Measurements from ENCODE around the gene RTL10.

DNA sequence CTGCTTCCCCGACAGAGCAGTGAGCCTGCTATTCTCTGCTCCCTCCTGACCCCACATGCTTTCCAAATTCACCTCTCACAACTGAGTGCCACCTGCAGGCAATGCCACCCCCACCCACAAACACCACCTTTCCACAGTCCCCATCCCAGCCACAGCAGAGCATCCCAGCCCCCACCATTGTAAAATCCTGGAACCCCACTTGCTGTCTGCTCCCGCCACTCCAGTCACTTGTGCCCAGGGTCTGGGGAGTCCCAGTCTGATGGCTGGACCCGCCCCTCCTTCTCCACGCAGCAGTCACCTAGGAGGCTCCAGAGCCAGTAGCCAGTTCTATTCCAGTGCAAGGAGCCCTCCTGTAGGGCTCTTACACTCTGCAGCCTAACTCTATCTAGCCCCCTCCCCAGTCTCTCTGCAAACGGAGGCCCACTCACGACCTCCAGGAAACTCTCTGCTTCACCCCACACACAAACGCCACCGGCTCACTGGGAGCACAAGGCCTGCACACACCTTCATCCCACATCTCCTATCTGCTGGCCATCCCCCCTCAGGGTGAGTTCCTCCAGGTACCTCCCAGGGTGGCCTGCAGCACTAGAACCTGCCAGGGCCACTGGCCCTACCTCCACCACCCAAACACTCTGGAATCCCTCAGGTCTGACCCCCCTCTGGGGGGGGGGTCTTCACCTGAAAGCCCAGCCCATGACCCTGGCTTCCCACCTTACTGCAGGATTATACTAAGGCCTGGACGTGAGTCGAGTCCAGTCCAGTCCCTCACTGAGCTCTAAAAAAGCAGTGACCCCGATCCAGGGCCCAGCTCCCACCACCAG is 1.4 kb downstream of the RTL10 start:
- TF ChIP-seq ARNT (IDR thresholded peaks at IDR 0.05) (no peak), CTBP1 (IDR thresholded peaks at IDR 0.05; ENCODE audit: borderline replicate concordance) (no peak), SUZ12 (IDR thresholded peaks at IDR 0.05) (no peak), SP1 (IDR thresholded peaks at IDR 0.05) (no peak), FOXK2 (IDR thresholded peaks at IDR 0.05) (no peak), L3MBTL2 (conservative IDR thresholded peaks at IDR 0.05) (no peak), ELF4 (IDR thresholded peaks at IDR 0.05) (no peak), FOXA1 (IDR thresholded peaks at IDR 0.05) (no peak), HDGF (IDR thresholded peaks at IDR 0.05; ENCODE audit: borderline replicate concordance) (no peak)
- TF ChIP-seq, protein P1, sequence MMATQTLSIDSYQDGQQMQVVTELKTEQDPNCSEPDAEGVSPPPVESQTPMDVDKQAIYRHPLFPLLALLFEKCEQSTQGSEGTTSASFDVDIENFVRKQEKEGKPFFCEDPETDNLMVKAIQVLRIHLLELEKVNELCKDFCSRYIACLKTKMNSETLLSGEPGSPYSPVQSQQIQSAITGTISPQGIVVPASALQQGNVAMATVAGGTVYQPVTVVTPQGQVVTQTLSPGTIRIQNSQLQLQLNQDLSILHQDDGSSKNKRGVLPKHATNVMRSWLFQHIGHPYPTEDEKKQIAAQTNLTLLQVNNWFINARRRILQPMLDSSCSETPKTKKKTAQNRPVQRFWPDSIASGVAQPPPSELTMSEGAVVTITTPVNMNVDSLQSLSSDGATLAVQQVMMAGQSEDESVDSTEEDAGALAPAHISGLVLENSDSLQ (IDR thresholded peaks at IDR 0.05): no peak

Measured in HEK293T (cell line).